HepG2 (cell line): Measurements from ENCODE around the gene DCTN2. TPM values are rescaled to one million over a fixed set of nuclear protein-coding genes. Genes with fewer than 3 reads are reported as not detected.

Experiments used
- DR1 ChIP-seq: sonication (generic); formaldehyde crosslinking; IDR thresholded peaks from 2 replicates; pipeline ENCODE4 v1.8.0; 2021; ENCODE audit warnings: mild to moderate bottlenecking, missing genetic modification reagents, inconsistent platforms
- FOXK2 ChIP-seq: fragments of 450-650 bp; IDR thresholded peaks from 2 replicates; pipeline ENCODE4 v1.6.1; 2016
- HNF4A ChIP-seq: sonication (generic); formaldehyde crosslinking; IDR thresholded peaks from 2 replicates; pipeline ENCODE4 v1.4.0; 2020; ENCODE audit warnings: missing genetic modification reagents
- JUND ChIP-seq: sonication (generic); formaldehyde crosslinking; IDR thresholded peaks from 2 replicates; pipeline ENCODE4 v1.8.0; 2022; ENCODE audit warnings: mild to moderate bottlenecking, missing genetic modification reagents
- KDM2A ChIP-seq: sonication (generic); formaldehyde crosslinking; IDR thresholded peaks from 2 replicates; pipeline ENCODE4 v1.4.0; 2020; ENCODE audit warnings: low read depth, missing genetic modification reagents, borderline replicate concordance
- MIER3 ChIP-seq: IDR thresholded peaks from 2 replicates; pipeline ENCODE4 v1.6.1; 2016; ENCODE audit warnings: missing compliant biosample characterization, borderline replicate concordance
- TBX2 ChIP-seq: sonication (generic); formaldehyde crosslinking; IDR thresholded peaks from 2 replicates; pipeline ENCODE4 v1.5.0; 2020; ENCODE audit warnings: missing genetic modification reagents, mild to moderate bottlenecking, borderline replicate concordance
- TEAD3 ChIP-seq: optimal IDR thresholded peaks from 2 replicates; pipeline ENCODE3; 2016; ENCODE audit warnings: borderline replicate concordance
- THAP11 ChIP-seq: IDR thresholded peaks from 2 replicates; pipeline ENCODE4 v1.6.1; 2016; ENCODE audit warnings: missing biosample characterization, missing genetic modification reagents
- ZNF235 ChIP-seq: sonication (generic); formaldehyde crosslinking; IDR thresholded peaks from 2 replicates; pipeline ENCODE4 v1.8.1; 2023; ENCODE audit warnings: mild to moderate bottlenecking, missing genetic modification reagents, borderline replicate concordance
- ZNF749 ChIP-seq: sonication (generic); formaldehyde crosslinking; IDR thresholded peaks from 2 replicates; pipeline ENCODE4 v1.8.0; 2022; ENCODE audit warnings: mild to moderate bottlenecking, missing genetic modification reagents, moderate library complexity, borderline replicate concordance
- ZNF883 ChIP-seq: sonication (generic); formaldehyde crosslinking; IDR thresholded peaks from 2 replicates; pipeline ENCODE4 v1.5.1; 2020; ENCODE audit warnings: mild to moderate bottlenecking, missing genetic modification reagents; ENCODE audit errors: not compliant biosample characterization
- polyA plus RNA-seq, 8 experiments: library from polyadenylated mRNA; depleted of rRNA in 3 of 8; stranded (reverse) in 7 of 8; unstranded in 1 of 8; fragments of >200 nt; fragmentation: Illumina TruSeq in 4 of 8; extraction: Trizol in 4 of 8; gene quantifications; 2 replicates each; pipeline versions ENCODE4 v1.2.1 to v1.2.3, GENCODE V29; 2011 to 2016; ENCODE audit warnings: low read depth in 4 of 8, missing spikeins in 1 of 8, mixed read lengths in 1 of 8; ENCODE audit not compliant: insufficient read depth in 1 of 8
- total RNA-seq, 5 experiments: library from RNA; depleted of rRNA; stranded (reverse); fragments of >200 nt; fragmentation: Illumina TruSeq; extraction: Trizol; gene quantifications; 2 replicates each; pipeline ENCODE4 v1.2.3, GENCODE V29; 2016; ENCODE audit warnings: low read depth in 1 of 5
- TF ChIP-seq, protein P1 (sequence below): IDR thresholded peaks from 2 replicates; pipeline ENCODE4 v1.6.1; 2016; ENCODE audit warnings: low read depth, control low read depth
- TF ChIP-seq, protein P2 (sequence below): sonication (generic); formaldehyde crosslinking; IDR thresholded peaks from 2 replicates; pipeline ENCODE4 v1.4.0; 2020; ENCODE audit warnings: mild to moderate bottlenecking, missing genetic modification reagents
- TF ChIP-seq, protein P3 (sequence below): IDR thresholded peaks from 2 replicates; pipeline ENCODE4 v1.6.1; 2016; ENCODE audit warnings: missing compliant biosample characterization, missing genetic modification reagents, borderline replicate concordance
- TF ChIP-seq, protein P4 (sequence below): IDR thresholded peaks from 2 replicates; pipeline ENCODE4 v1.6.1; 2016
- TF ChIP-seq, protein P5 (sequence below): sonication (generic); formaldehyde crosslinking; IDR thresholded peaks from 2 replicates; pipeline ENCODE4 v1.4.0; 2020; ENCODE audit warnings: missing genetic modification reagents, borderline replicate concordance

The DCTN2 gene
- total and polyA plus RNA-seq, 2 of the 13 experiments (the other 11 are each of a cell fraction or from before 2014, with no cell fraction given), result 72.0 to 77.4 TPM

DNA sequence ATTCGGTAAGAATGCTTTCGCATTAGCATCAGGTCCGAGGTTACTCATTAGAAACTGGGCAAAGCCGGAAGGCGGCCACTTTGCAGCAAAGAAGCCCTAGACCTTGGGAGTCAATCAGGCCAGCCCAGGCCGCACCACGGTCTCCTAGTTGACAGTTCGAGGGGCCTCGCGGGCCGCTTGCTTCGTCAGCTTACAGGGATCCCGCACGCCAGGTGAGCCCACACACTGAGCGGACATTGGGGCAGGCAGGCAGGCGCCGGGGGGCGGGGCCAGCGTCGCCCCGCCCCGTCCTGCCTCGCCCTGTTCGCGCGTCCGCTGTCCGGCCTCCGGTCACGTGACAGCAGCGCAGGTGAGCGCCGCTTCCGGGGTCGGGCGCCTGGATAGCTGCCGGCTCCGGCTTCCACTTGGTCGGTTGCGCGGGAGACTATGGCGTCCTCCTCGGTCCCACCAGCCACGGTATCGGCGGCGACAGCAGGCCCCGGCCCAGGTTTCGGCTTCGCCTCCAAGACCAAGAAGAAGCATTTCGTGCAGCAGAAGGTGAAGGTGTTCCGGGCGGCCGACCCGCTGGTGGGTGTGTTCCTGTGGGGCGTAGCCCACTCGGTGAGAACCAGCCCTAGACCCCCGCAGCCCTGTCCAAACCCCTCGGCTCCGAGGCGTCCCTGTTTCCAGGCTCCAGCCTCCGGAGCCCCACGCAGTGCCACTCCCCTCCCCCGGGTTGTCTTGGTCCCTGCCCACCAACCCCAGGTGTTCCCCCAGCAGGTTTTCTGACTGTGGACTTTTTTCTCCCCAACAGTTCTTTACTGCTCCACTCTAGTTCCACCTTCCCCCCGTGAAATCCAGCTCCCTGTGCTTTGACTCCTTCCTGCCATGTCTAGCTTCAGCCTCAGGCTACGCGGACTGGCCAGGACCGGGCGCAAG is 44.1 kb upstream of the DCTN2 start, which contains the start of gene PIP4K2C (continued):
- TF ChIP-seq, protein P1, sequence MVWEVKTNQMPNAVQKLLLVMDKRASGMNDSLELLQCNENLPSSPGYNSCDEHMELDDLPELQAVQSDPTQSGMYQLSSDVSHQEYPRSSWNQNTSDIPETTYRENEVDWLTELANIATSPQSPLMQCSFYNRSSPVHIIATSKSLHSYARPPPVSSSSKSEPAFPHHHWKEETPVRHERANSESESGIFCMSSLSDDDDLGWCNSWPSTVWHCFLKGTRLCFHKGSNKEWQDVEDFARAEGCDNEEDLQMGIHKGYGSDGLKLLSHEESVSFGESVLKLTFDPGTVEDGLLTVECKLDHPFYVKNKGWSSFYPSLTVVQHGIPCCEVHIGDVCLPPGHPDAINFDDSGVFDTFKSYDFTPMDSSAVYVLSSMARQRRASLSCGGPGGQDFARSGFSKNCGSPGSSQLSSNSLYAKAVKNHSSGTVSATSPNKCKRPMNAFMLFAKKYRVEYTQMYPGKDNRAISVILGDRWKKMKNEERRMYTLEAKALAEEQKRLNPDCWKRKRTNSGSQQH (CRISPR knock-in tag), result 0 out of 2 replicates have a peak, but pooled peaks have one; percentile 44
- TF ChIP-seq, protein P2, sequence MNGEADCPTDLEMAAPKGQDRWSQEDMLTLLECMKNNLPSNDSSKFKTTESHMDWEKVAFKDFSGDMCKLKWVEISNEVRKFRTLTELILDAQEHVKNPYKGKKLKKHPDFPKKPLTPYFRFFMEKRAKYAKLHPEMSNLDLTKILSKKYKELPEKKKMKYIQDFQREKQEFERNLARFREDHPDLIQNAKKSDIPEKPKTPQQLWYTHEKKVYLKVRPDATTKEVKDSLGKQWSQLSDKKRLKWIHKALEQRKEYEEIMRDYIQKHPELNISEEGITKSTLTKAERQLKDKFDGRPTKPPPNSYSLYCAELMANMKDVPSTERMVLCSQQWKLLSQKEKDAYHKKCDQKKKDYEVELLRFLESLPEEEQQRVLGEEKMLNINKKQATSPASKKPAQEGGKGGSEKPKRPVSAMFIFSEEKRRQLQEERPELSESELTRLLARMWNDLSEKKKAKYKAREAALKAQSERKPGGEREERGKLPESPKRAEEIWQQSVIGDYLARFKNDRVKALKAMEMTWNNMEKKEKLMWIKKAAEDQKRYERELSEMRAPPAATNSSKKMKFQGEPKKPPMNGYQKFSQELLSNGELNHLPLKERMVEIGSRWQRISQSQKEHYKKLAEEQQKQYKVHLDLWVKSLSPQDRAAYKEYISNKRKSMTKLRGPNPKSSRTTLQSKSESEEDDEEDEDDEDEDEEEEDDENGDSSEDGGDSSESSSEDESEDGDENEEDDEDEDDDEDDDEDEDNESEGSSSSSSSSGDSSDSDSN (CRISPR knock-in tag), result peak; percentile 32; the same call in 1 of the 2 replicates
- no peak for TF ChIP-seq ZNF749 (CRISPR knock-in tag)
- TF ChIP-seq, protein P3, sequence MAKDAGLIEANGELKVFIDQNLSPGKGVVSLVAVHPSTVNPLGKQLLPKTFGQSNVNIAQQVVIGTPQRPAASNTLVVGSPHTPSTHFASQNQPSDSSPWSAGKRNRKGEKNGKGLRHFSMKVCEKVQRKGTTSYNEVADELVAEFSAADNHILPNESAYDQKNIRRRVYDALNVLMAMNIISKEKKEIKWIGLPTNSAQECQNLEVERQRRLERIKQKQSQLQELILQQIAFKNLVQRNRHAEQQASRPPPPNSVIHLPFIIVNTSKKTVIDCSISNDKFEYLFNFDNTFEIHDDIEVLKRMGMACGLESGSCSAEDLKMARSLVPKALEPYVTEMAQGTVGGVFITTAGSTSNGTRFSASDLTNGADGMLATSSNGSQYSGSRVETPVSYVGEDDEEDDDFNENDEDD (CRISPR knock-in tag), result peak; percentile 65
- no peak for TF ChIP-seq HNF4A (CRISPR knock-in tag)
- peak; percentile 87; the same call in 1 of the 2 replicates for TF ChIP-seq ZNF235 (CRISPR knock-in tag)
- peak; percentile 22; the same call in 1 of the 2 replicates for TF ChIP-seq DR1 (CRISPR knock-in tag)
- no peak for TF ChIP-seq FOXK2
- peak; percentile 87 for TF ChIP-seq ZNF883 (CRISPR knock-in tag)
- peak; percentile 71; the same call in 1 of the 2 replicates for TF ChIP-seq KDM2A
- TF ChIP-seq JUND, result no peak
- peak; percentile 28; the same call in 1 of the 2 replicates for TF ChIP-seq TBX2 (CRISPR knock-in tag)
- peak; percentile 38 for TF ChIP-seq TEAD3
- peak; percentile 79 for TF ChIP-seq THAP11 (CRISPR knock-in tag)
- peak; percentile 21; the same call in 1 of the 2 replicates for TF ChIP-seq MIER3 (CRISPR knock-in tag)
- TF ChIP-seq, protein P4, sequence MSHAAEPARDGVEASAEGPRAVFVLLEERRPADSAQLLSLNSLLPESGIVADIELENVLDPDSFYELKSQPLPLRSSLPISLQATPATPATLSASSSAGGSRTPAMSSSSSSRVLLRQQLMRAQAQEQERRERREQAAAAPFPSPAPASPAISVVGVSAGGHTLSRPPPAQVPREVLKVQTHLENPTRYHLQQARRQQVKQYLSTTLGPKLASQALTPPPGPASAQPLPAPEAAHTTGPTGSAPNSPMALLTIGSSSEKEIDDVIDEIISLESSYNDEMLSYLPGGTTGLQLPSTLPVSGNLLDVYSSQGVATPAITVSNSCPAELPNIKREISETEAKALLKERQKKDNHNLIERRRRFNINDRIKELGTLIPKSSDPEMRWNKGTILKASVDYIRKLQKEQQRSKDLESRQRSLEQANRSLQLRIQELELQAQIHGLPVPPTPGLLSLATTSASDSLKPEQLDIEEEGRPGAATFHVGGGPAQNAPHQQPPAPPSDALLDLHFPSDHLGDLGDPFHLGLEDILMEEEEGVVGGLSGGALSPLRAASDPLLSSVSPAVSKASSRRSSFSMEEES (CRISPR knock-in tag), result peak; percentile 76
- TF ChIP-seq, protein P5, sequence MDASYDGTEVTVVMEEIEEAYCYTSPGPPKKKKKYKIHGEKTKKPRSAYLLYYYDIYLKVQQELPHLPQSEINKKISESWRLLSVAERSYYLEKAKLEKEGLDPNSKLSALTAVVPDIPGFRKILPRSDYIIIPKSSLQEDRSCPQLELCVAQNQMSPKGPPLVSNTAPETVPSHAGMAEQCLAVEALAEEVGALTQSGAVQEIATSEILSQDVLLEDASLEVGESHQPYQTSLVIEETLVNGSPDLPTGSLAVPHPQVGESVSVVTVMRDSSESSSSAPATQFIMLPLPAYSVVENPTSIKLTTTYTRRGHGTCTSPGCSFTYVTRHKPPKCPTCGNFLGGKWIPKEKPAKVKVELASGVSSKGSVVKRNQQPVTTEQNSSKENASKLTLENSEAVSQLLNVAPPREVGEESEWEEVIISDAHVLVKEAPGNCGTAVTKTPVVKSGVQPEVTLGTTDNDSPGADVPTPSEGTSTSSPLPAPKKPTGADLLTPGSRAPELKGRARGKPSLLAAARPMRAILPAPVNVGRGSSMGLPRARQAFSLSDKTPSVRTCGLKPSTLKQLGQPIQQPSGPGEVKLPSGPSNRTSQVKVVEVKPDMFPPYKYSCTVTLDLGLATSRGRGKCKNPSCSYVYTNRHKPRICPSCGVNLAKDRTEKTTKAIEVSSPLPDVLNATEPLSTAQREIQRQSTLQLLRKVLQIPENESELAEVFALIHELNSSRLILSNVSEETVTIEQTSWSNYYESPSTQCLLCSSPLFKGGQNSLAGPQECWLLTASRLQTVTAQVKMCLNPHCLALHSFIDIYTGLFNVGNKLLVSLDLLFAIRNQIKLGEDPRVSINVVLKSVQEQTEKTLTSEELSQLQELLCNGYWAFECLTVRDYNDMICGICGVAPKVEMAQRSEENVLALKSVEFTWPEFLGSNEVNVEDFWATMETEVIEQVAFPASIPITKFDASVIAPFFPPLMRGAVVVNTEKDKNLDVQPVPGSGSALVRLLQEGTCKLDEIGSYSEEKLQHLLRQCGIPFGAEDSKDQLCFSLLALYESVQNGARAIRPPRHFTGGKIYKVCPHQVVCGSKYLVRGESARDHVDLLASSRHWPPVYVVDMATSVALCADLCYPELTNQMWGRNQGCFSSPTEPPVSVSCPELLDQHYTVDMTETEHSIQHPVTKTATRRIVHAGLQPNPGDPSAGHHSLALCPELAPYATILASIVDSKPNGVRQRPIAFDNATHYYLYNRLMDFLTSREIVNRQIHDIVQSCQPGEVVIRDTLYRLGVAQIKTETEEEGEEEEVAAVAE (CRISPR knock-in tag), result 0 out of 2 replicates have a peak, but pooled peaks have one; percentile 59
